Erythroblast (primary cell): Measurements from ENCODE around the gene CDH8.

ENCODE experiments used
- DNase-seq, 2 experiments: peaks; one replicate each; lab custom pipeline; 2025; lab: John Stamatoyannopoulos, UW
- GATA1 ChIP-seq: IDR thresholded peaks from 2 replicates; pipeline ENCODE4 v1.6.1; 2011; ENCODE audit warnings: low read depth, mild to moderate bottlenecking, control low read depth, low read length, moderate library complexity
- POLR2A ChIP-seq: IDR thresholded peaks from 2 replicates; pipeline ENCODE4 v1.6.1; 2011; ENCODE audit warnings: mild to moderate bottlenecking, low read length

Gene CDH8

DNA sequence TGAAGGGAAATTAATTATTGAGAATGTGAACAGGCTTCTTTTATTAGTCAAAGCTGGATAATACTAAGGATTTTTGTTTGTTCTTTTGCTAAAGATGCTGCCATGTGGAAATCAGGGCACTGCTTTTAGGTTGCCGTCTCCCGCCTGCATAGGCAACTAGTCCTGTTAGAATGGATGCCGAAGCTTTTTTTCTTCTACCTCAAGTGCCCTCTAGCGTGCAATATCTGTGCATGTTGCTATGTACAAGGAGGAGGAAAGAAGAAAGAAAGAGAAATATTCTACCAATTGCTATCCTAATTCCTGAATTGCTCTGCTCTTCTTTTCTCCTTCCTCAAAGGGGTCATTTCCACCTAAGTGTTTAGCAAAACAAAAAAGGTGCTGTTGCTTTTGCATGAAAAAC, 5.2 kb upstream of the CDH8 start:
- TF ChIP-seq POLR2A (no peak), GATA1 (no peak)
- DNase-seq: no peak

DNA sequence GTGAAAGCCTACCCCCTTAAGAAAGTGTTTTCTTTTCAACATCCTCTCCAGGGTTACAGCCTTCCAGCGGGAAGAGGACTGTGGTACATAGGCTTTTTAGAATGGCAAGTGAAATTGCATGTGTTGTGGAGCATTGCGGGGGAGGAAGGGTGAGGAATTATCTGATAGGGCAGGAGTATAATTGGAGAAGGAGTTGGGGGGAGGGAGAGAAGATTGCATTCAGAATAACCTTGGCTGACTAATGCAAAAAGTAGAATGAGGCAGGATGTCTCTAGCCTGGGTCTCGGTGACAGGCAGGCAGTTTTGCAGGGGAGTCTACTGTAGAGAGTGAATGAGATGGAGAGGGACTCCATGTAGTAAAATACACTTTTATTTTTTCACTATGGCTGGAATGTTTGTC, 2.4 kb upstream of the CDH8 start:
- no peak for TF ChIP-seq GATA1
- TF ChIP-seq POLR2A: no peak

DNA sequence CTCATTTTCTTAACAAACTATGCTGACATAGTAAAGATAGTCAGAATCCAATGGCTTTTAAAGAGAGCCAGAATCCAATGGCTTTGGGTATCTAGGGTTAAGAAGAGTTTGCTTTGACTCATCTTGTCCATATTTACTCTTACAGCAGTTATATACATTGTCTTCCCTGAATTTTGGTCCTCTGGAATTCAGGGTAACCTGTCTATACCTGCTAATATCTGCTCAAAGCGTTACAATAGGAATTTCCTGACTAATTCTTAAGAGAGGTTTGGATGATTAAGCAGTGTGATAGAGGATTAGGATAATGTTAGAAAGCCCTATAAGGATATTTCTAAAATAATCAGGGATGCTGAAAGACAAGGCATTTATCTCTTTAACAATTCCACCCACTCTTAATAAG, 2.0 kb upstream of the CDH8 start:
- no peak for DNase-seq
- TF ChIP-seq GATA1 (no peak), POLR2A (no peak)

More for the DNA sequence above, 2.4 kb upstream of the CDH8 start:
- no peak for DNase-seq

DNA sequence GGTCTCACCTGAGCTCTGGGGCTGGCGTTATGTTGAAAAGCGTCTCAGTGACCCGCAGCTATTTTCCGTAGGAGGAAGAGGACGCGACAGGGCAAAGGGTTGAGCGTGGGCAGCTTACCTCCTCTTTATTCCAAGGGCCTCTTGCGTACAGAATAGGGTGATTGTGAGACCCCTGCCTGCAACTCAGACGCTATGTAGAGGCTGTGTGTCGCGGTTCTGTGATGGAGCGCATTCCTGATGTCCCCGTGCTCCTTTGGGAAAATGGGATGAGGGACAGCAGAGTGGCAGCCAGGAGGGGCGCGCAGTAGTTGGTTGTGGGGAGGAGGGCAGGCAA, 531 bp upstream of the CDH8 start:
- TF ChIP-seq GATA1 (no peak), POLR2A (no peak)
- no peak for DNase-seq

DNA sequence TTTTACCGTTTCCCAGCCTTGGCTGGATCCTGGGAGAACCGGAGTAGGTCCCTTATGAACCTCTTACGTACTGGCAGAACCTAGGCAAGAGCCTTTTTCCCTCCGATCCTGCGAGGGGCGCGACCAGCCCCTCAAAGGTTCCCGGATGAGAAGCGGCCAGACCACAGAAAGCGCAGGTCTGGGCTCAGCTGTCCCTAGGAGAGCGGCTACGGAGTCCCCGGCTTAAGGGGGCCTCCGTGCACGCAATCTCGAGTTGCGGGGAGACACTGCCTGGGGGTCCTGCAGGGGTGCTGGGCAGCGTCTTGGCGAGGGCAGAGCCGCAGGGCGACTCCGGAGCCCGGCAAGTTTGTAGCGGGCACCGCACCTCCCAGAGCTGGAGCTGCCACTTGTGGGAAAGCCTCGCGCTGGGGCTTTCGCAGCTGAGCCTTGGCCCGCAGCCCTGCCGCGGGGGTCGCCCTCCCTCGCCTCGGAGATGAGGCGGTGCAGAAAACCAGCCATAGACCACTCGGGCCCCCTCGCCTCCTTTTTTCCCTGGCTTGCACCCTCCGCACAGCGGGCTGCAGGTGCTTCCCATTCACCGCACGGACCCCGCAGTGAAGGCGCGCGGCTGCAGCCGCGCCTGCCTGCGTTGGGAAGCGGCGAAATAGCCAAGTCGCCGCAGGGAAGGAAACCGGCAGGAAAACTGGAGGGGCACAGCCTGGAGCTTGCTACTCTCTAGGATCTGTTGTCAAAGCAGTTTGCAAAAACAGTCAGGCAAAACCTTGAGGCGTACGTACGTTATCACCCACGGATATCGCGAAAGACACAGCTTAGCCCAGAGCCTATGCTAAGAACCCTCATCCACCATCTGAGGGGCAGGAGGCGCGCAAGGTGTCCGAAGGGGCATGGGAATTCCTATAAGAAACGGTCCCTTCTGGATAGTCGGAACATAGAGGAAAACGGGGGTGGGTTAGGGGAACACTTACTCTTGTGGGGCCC, 834 bp downstream of the CDH8 start:
- TF ChIP-seq POLR2A (no peak), GATA1 (no peak)
- no peak for DNase-seq

DNA sequence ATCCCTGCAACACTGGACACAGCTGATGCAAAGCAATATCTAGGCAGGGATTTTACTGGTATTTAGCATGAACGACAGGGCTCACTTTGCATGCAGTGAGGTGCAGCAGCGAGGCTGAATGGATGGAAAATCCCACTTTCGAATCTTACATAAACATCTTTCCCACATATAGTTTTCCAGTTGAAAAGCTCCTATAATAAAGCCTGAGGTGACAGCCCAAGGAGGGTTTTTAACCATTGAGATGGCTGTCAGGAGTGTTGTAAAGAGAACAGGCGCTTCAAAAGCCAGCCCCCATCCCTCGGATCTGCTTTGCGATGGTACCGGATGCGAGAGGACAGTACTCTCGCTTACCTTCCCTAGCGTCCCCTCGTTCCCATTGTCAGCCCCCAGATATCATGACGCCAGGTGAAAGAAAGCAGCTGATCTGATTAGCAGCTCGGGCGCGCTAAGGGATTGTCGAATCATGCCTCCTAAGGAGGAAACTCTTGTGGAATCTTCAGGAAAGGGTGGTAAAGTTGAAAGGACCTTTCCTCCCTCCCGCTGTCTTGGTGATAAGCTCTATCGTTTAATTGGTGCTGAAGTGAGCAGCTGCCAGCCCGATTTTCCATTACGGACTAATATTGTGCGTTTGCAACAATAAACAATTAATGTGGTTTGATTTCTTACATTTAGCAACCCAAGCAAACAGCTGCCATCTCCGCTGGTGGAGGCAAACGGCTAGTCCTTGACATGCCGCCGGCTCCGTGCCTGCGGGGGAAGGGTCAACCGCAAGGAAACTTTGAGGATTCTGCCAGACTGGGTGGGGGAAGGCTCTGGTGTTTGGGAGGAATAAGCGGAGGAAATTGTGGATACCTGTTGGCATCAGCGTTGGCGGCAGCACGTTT, 1.8 kb downstream of the CDH8 start:
- no peak for DNase-seq

DNA sequence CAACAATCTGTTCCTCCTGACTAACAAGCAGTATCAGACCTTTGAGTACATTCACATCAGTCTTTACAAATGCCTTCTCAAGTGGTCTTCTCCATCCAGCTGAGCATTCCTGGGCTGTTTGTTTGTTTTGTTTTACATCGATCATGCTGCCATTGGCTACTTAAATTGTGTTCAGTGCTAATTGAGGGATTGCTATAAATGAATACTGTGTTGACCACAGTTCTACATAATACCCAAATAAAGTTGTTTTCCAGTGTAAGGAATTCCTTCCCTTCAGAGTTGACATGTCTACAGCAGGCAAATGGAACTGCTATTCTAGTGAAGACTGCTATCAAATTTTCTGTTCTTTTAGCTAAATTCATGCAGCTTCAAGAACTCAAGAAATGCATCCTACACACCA, 3.2 kb downstream of the CDH8 start:
- TF ChIP-seq GATA1 (no peak), POLR2A (no peak)
- DNase-seq: no peak

More for the DNA sequence above, 1.8 kb downstream of the CDH8 start:
- TF ChIP-seq POLR2A: no peak
- TF ChIP-seq GATA1: no peak

DNA sequence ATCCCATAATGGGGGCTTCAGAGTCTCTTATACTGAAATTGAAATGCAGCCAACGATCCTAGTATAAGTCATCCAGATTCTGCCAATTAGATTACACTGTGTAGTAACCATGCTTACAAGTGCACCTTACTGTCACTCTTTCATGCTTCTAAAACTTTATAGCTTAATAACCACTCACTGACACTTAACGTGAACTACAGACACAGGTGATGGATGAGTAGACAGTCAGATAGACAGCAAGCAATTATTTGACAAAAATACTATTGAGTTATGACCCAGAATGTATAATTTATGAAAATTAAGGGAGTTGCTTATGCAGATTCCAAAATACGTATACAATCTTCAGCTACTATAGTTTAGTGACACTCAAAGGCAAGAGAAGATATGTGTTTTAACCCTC, 6.3 kb downstream of the CDH8 start:
- no peak for TF ChIP-seq POLR2A
- DNase-seq: no peak

DNA sequence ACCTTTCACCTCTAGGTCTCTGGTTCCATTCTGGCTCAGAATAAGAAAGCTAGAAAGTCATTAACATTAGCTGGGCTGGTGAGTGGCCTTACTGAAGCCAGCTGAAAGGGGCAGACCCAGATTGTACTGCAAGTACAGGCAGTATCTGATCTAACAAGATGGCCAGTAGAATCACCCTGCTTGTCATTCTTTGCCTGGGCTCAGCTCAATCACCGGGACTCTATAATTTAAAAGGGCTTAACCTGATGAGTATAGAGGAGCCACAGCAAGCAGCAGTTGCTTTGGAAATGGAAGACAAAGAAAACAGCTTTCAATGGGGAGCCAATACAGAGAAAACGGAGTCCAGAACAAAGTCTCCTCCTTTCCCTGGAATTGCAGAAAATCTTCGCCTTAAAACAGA, 13.6 kb downstream of the CDH8 start:
- no peak for DNase-seq
- no peak for TF ChIP-seq POLR2A
- no peak for TF ChIP-seq GATA1

DNA sequence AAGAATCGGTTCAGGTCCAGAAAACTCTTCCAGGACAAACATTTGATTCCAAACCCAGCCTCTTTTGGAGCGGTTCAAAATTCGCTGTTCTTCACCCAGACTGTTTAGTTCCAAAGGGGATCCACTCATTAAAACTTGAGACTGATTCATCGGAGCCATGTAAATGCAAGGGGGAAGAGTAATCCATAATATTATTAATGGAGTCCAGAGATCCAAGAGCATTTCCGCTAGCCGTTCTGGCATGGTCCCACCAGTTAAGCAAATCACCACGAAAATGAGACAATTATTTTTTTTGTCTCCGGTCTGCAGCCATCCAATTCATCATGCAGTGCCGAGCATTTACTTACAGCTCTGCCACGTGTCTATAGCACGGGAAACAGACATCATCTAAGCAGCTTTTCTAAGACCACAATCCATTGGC, 15.1 kb downstream of the CDH8 start:
- no peak for DNase-seq
- TF ChIP-seq GATA1 (no peak), POLR2A (no peak)

DNA sequence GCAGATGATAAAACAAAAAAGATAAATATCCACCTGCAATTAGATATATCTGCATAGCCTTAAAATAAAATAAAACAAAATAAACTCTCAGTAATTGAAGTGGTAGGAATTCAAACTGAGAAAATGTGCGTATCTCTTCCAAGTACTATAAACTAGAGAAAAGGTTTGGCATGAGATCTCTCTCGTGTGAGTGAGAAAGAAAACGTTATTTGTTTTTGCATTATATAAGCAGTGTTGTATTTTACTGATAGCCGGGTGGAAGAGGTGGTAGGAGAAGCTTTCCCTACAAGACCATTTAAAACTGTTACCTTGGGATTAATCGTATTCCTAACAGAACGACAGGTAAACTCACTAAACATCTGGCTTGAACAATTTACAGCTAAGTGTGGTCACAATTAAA, 15.6 kb downstream of the CDH8 start:
- DNase-seq: no peak

DNA sequence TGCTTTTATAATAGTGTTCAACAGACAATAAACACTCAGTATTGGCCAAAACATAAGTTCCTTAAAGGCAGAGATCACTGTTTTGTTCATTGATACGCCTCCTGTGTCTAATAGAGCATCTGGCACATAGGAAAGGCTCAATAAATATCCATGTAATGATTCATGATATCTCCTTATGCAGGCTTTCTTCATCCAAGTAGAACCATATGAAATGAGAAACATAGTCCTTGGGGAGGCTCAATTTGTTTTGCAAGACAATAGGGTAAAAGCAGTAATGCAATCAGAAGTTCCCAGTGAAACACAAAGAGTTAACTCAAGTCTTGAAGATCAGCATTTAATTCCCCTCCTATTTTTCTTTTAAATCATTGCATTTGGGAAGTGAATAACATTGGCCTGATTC, 16.4 kb downstream of the CDH8 start:
- no peak for DNase-seq

More for the DNA sequence above, 15.6 kb downstream of the CDH8 start:
- TF ChIP-seq POLR2A: no peak
- no peak for TF ChIP-seq GATA1

DNA sequence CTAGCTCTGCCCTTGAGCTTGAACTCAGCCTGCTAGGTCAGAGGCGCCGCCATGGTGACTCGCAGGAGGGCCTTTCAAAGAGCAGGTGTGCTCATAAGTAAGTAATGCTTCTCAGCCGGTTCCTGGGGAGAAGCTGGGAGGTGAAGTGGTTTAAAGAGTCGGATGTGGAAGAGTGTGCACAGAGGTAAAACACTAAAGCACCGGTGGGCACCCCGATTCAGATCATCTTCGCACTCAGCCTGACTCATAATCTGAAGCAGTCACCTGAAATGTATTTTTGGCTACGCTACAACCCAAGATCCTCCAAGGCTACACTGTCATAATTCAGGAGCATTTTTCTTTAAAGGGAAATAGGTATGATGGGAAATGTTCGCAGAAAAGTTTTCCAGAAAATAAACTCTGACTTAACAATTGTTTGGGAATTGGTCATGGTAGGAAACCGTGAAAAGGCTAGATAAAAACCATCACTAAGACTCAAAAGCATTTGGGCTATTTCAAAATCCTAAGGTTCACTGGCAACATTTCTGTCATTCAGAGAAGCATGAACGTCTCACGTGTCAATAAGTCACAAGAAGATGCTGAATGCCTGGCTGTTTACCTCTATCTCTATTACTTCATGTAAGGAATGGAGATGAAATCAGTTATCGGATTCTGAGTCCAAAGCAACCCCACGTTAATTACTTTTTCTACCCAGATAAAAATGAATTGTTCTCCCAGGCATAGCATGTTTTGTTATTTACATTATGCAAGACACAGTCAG, 17.8 kb downstream of the CDH8 start:
- no peak for DNase-seq
- no peak for TF ChIP-seq GATA1
- TF ChIP-seq POLR2A: no peak

More for the DNA sequence above, 16.4 kb downstream of the CDH8 start:
- no peak for TF ChIP-seq POLR2A
- no peak for TF ChIP-seq GATA1
